HG03342 (cell line): ENCODE measurements around the gene ADH7.
A peak's percentile ranks its signal among the peaks of the same experiment; 100 is the strongest.
"Not testable (repeated sequence)": the region's sequence is repeated elsewhere in the genome, so short reads cannot be mapped to it uniquely, and the experiment has no call there.

ENCODE experiments used
- ATAC-seq: cut with Tn5 transposase; IDR thresholded peaks from one replicate; pipeline ENCODE4 v1.9.1; 2021; ENCODE audit warnings: mild to moderate bottlenecking, moderate library complexity; ENCODE audit not compliant: unreplicated experiment

Gene ADH7

DNA sequence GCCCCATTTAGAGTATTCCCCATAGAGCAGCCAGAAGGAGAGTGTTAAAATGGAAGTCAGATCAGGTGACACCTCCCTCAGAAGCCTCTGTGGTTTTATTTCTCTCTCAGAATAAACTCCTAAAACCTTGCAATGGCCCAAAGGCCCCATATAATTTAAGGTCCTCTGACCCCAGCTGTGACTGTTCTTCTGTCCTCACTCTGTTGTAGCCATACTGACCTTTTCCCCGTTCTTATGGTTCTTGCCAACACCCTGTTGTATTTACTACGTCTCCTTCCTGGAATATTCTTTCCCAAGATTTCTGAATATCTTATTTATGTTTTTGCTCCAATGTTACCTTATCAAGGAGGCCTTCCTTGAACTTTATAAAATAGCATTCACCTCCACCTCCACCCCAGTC is 18.0 kb downstream of the ADH7 start:
- no peak for ATAC-seq

- ATAC-seq = not testable (repeated sequence)
Measured at GRCh38 chr4:99415762-99416161, 19.4 kb downstream of the ADH7 start.

- ATAC-seq = not testable (repeated sequence)
Measured at GRCh38 chr4:99414902-99415301, 20.2 kb downstream of the ADH7 start.

- ATAC-seq = no peak
Measured at GRCh38 chr4:99414401-99414800, 20.7 kb downstream of the ADH7 start.

- no peak for ATAC-seq
Measured at GRCh38 chr4:99413140-99413539, 22.0 kb downstream of the ADH7 start.

GRCh38 chr4:99411041-99411440 is 24.1 kb downstream of the ADH7 start:
- ATAC-seq = no peak

DNA sequence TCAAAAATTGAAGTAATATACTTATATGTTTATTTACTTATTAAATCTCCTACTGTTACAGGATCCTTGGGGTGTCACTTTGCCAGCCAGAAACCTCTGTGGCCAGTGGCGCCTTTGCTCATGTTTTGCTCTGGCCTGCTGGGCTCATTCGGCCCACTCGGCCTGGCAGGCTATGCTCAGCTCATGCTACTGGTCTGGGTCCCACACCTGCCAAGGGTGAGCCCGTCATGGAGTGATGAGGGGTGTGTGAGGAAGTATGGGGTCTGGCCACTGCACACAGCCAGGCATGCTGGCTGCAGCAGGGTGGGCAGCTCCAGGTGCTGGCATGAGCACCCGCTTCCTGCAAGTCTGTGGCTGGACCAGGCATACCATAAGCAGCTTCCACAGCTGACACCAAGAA is 25.1 kb downstream of the ADH7 start:
- no peak for ATAC-seq

GRCh38 chr4:99408346-99408745 is 26.8 kb downstream of the ADH7 start:
- ATAC-seq = no peak

- no peak for ATAC-seq
Measured at GRCh38 chr4:99405433-99406115, 29.6 kb downstream of the ADH7 start.

DNA sequence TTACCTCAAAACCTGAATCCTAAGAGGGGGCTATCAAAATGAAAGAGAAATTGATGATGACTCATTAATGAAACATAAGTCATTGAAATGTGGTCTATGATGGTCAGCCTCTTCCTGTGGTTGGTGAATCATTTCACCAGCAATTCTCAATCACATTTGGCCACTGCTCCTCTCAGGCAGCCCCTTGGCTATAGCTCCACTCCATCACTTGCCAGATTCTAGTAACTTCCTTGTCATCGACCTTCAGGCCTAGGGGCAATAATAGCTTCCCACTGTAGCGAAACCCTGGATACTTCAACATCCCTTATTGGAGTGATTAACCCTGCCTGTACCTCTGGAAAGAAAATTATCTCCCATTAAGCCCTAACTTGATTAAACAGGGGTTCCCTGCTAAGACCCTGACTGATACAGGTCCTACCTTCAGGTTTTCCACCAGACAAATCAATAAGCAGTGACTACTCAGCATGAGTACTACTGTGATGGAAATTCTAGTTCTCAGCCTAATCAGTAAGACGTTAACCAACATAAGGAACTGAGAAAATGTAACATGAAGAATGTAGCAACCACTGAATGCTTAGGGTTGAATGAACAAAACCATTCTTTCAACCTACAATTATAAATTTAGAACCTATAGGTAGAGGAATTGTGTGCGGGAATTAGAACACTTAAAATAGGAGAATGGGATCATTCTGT is 30.4 kb downstream of the ADH7 start:
- ATAC-seq = peak; percentile 85

DNA sequence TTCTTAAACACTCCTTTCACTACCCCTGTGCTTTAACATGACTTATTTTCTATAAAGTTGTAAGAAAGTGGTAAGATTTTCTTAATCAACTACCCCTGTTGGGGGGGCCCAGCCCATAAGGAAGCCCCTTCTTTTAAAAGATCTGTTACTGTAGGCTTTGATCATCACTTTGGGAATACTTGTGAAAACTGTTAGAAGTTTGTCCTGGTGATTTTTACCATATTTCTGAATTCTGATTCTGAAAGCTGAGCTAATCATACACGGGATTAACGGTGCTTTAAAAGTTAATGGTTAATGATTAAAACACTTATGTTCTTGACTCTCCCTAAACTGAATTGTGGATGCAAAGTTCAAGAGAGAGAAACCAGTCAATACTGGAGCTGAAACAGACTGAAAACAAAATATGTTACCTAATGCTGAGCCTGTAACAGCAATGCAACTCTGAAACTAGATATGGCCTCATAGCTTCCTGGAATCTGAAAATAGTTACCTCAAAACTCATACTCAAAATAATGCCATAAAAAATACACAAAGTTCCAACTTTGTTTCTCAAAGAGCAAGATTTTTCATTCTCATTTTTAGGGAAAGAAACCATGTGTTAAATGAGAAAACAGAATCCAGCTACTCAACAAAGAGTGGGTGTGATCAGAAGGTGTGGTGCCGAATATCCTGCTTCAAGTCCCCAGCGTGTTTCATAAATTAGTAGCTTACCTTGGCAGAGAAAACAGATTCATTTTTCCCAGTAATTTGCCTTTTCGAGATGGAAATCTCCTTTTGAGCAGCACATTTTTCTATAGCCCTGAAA is 31.6 kb downstream of the ADH7 start:
- ATAC-seq = peak; percentile 74

DNA sequence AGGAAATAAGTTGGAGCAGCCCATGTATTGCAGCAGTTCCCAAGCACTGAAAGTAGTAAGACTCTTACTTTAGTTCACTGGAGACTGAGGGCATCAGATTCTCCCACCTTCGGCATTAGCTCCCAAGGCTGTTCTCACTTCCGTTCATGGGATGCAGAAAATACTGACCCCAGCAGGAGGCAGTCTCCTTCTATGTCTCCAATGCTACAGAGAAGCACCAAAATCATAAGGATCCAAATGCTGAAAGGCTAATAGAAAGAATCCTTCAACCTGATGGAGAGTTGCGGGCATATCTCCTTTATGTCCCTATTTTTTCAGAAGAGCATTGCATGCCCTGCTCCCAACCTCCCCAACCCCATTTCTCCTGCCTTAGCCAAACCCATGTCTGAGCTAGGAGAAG is 32.4 kb downstream of the ADH7 start:
- ATAC-seq = no peak

GRCh38 chr4:99400831-99401230 is 34.3 kb downstream of the ADH7 start:
- no peak for ATAC-seq

DNA sequence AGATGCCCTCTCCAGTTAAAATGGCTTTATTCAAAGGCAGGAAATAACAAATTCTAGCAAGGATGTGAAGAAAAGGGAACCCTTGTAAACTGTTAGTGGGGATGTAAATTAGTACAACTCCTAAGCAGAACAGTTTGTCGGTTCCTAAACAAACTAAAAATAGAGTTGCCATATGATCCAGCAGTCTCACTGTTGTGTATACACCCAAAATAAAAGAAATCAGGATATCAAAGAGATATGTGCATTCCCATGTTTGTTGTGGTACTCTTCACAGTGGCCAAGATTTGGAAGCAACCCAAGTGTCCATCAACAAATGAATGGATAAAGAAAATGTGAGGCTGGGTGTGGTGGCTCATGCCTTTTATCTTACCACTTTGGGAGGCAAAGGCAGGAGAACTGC is 36.1 kb downstream of the ADH7 start:
- no peak for ATAC-seq

GRCh38 chr4:99395595-99396364 is 39.4 kb downstream of the ADH7 start:
- no peak for ATAC-seq

DNA sequence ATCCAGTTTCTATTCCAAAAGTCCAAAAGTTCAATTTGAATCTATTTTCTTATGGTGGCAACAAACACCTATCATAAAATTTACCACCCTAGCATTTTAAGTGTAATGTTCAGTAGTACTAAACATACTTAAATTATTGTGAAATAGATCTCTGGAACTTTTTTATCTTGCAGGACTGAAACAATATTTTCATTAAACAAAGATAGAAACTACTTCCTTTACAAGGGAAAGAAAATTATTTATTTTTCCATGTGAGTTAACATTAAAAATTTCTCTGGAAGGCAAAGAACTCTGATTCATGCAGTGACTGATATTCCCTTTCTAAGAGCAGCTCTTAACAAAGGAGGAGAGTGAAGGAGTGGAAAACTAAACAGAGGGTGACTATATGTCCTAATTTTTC is 40.2 kb downstream of the ADH7 start:
- no peak for ATAC-seq

DNA sequence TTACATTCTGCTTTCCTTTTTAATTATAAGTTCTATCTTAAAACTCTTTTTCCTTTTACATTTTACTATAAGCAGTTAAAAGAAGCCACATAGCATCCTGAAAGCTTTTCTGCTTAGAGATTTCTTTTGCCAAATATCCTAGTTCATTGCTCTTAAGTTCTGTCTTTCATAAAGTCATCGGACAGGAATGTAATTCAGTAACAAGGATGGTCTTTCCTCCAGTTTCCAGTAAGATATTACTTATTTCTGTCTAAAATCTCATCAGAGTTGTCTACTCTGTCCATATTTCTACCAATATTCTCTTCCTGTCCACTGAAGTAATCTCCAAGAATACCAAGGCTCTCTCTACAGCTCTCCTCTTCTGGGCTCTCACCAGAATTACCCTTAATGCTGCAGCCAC is 45.1 kb downstream of the ADH7 start:
- no peak for ATAC-seq

DNA sequence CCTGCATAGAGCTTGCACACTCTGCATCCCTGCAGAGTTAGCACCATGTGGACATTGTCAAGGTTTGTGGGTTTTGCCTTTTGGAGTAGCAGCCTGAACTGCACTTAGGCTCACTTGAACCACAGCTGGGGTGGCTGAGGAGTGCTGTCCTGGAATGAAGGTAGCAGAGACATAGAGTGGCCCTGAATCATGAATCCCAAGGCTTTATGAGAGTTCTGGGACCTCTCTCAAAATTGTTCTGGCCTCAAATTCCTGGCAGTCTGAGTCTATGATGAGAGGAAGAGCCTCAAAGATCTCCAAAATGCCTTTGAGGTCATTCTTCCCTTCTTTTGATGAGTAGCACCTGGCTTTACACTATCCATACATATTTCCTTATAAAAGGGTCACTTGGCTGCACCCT is 45.5 kb downstream of the ADH7 start:
- no peak for ATAC-seq

DNA sequence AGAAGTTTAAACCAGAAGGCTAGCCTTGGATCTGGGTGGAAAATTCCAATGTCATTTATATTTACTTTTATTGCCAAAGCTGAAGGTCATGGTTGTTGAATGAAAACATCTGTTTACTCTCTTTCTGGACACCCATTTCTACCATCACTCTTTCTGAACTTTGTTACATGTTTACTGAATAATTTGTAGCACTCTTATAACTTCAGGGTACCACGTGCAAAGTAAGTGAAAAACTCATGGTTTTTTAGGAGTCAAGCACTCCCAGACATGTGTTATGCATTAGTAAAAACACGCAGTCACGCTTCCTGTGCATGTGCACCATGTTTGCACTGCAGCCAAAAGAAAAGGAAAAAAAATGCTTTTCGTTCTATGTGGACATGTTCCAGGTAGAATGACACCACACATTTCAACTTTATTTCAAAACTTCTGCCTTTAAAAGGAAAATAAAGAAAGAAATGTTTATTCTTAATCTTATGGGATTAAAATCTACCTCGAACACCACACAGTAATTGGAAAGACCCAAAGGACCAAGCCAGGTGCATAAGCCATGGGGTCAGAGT is 51.2 kb downstream of the ADH7 start:
- no peak for ATAC-seq

GRCh38 chr4:99383399-99383798 is 51.7 kb downstream of the ADH7 start:
- no peak for ATAC-seq
